NB4 (cell line): ENCODE results near the gene ANO8.

Experiments
- MYC ChIP-seq: IDR thresholded peaks from 2 replicates; pipeline ENCODE4 v1.6.1; 2011; ENCODE audit warnings: low read depth, low read length
- POLR2A ChIP-seq: IDR thresholded peaks from 2 replicates; pipeline ENCODE4 v1.6.1; 2011; ENCODE audit warnings: mild to moderate bottlenecking; ENCODE audit not compliant: insufficient read length; ENCODE audit errors: extremely low read depth

DNA sequence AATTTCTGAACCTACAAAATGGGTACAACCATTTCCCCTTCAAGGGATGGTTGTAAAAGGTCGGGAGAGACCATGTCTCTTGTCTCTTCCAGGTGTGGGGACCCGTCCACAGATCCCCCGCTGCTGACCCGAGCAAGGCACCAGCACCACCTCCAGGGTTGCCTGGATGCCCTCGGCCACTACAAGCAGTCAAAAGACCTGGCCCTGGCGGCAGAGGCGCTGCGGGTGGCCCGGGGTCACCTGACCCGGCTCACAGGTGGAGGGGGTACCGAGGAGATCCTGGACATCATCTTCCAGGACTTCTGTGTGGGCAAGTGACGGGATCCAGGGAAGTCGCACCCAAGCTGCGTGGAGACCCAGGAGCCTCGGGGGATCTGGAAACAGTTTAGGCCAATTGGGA lies 6.7 kb upstream of the ANO8 start:
- TF ChIP-seq POLR2A, result no peak
- no peak for TF ChIP-seq MYC
